HEK293 (cell line): Measurements from ENCODE around the gene TNNI3.

Experiments
- CTCF ChIP-seq: fragments of 450-650 bp; formaldehyde crosslinking; IDR thresholded peaks from 2 replicates; pipeline ENCODE4 v1.5.1; 2016; ENCODE audit warnings: missing biosample characterization, missing genetic modification characterization
- GLIS1 ChIP-seq: fragments of 450-650 bp; formaldehyde crosslinking; IDR thresholded peaks from 2 replicates; pipeline ENCODE4 v1.5.1; 2016; ENCODE audit warnings: missing biosample characterization, missing genetic modification characterization
- REST ChIP-seq: fragments of 450-650 bp; formaldehyde crosslinking; IDR thresholded peaks from 2 replicates; pipeline ENCODE4 v1.5.1; 2016; ENCODE audit warnings: missing biosample characterization, missing genetic modification characterization
- SETDB1 ChIP-seq: IDR thresholded peaks from one replicate; pipeline ENCODE4 v1.6.1; 2017; ENCODE audit warnings: mild to moderate bottlenecking, low read length, moderate library complexity, mixed read lengths; ENCODE audit not compliant: insufficient read length
- YY1 ChIP-seq: fragments of 450-650 bp; formaldehyde crosslinking; IDR thresholded peaks from 2 replicates; pipeline ENCODE4 v1.5.1; 2018; ENCODE audit warnings: missing biosample characterization, missing genetic modification characterization
- ZBTB26 ChIP-seq: fragments of 450-650 bp; formaldehyde crosslinking; optimal IDR thresholded peaks from 2 replicates; pipeline ENCODE3; 2016; ENCODE audit warnings: missing biosample characterization, mild to moderate bottlenecking, missing genetic modification characterization
- ZNF140 ChIP-seq: fragments of 450-650 bp; formaldehyde crosslinking; IDR thresholded peaks from 2 replicates; pipeline ENCODE4 v1.5.1; 2016; ENCODE audit warnings: missing biosample characterization, missing genetic modification characterization
- ZNF148 ChIP-seq: fragments of 450-650 bp; formaldehyde crosslinking; IDR thresholded peaks from 2 replicates; pipeline ENCODE4 v1.5.0; 2017; ENCODE audit warnings: missing biosample characterization, missing genetic modification characterization, borderline replicate concordance
- ZNF23 ChIP-seq: fragments of 450-650 bp; formaldehyde crosslinking; IDR thresholded peaks from 2 replicates; pipeline ENCODE4 v1.5.1; 2016; ENCODE audit warnings: missing biosample characterization, missing genetic modification characterization, borderline replicate concordance
- ZNF26 ChIP-seq: fragments of 450-650 bp; formaldehyde crosslinking; IDR thresholded peaks from 2 replicates; pipeline ENCODE4 v1.5.1; 2016; ENCODE audit warnings: missing biosample characterization, missing genetic modification characterization
- ZNF548 ChIP-seq: fragments of 450-650 bp; formaldehyde crosslinking; IDR thresholded peaks from 2 replicates; pipeline ENCODE4 v1.5.1; 2016; ENCODE audit warnings: missing biosample characterization, missing genetic modification characterization
- ZNF639 ChIP-seq: fragments of 450-650 bp; formaldehyde crosslinking; IDR thresholded peaks from 2 replicates; pipeline ENCODE4 v1.5.1; 2016; ENCODE audit warnings: missing biosample characterization, missing genetic modification characterization
- ZSCAN4 ChIP-seq: fragments of 450-650 bp; formaldehyde crosslinking; IDR thresholded peaks from 2 replicates; pipeline ENCODE4 v1.5.1; 2017; ENCODE audit warnings: missing biosample characterization, missing genetic modification characterization

GRCh38 chr19:55112777-55113569 lies 44.6 kb downstream of the TNNI3 start:
- TF ChIP-seq REST (tag by site-specific recombination) (no peak), CTCF (tag by site-specific recombination) (no peak), GLIS1 (tag by site-specific recombination) (no peak), YY1 (tag by site-specific recombination) (no peak), ZNF26 (tag by site-specific recombination) (no peak), ZNF639 (tag by site-specific recombination) (no peak), ZBTB26 (no peak), ZNF148 (no peak), ZNF548 (tag by site-specific recombination) (no peak), SETDB1 (no peak), ZNF23 (tag by site-specific recombination) (no peak), ZNF140 (tag by site-specific recombination) (no peak), ZSCAN4 (tag by site-specific recombination) (no peak)
